Stimulated activated naive CD4-positive, alpha-beta T cell treated with Interleukin-2 at 50 U/mL for 16 hours (primary cell): Measurements from ENCODE around the gene EAF2.
"Not testable (repeated sequence)": the region's sequence is repeated elsewhere in the genome, so short reads cannot be mapped to it uniquely, and the experiment has no call there.

ENCODE experiments used
- DNase-seq: peaks from one replicate; lab custom pipeline; 2025; lab: John Stamatoyannopoulos, UW

The EAF2 gene

GRCh38 chr3:121834671-121835464 is at the start of gene EAF2, which contains the start of gene IQCB1:
TSS of gene EAF2 (plus strand) at chr3:121835209. CDS start at chr3:121835286, 77 bp downstream.
TSS of gene IQCB1 (minus strand) at chr3:121835060. CDS start at chr3:121828960, 6,100 bp downstream.
- DNase-seq, result peak; percentile 91

GRCh38 chr3:121786485-121786884 is 48.5 kb upstream of the EAF2 start:
- DNase-seq, result no peak

GRCh38 chr3:121793078-121793477 is 41.9 kb upstream of the EAF2 start:
- no peak for DNase-seq

- DNase-seq, result no peak
These were observed 40.6 kb upstream of the EAF2 start for GRCh38 chr3:121794264-121794983.

- DNase-seq, result no peak
These were observed 38.0 kb upstream of the EAF2 start for GRCh38 chr3:121796970-121797369.

- DNase-seq, result no peak
These were observed 34.1 kb upstream of the EAF2 start for GRCh38 chr3:121800906-121801305.

- no peak for DNase-seq
These were observed 31.2 kb upstream of the EAF2 start for GRCh38 chr3:121803771-121804320.

- no peak for DNase-seq
These were observed 25.8 kb upstream of the EAF2 start for GRCh38 chr3:121809249-121809648.

- DNase-seq, result no peak
These were observed 17.3 kb upstream of the EAF2 start for GRCh38 chr3:121817753-121818152.

GRCh38 chr3:121818578-121818977 is 16.4 kb upstream of the EAF2 start:
- no peak for DNase-seq

- no peak for DNase-seq
These were observed 15.8 kb upstream of the EAF2 start for GRCh38 chr3:121819236-121819635.

- no peak for DNase-seq
These were observed 13.4 kb upstream of the EAF2 start for GRCh38 chr3:121821421-121822199.

GRCh38 chr3:121822973-121823372 is 12.0 kb upstream of the EAF2 start:
- DNase-seq, result no peak

- DNase-seq, result no peak
These were observed 795 bp upstream of the EAF2 start for GRCh38 chr3:121834157-121834670.

- no peak for DNase-seq
These were observed 424 bp downstream of the EAF2 start for GRCh38 chr3:121835465-121835801.

GRCh38 chr3:121836064-121836463 is 1.1 kb downstream of the EAF2 start:
- DNase-seq, result no peak

GRCh38 chr3:121836481-121836880 is 1.5 kb downstream of the EAF2 start:
- DNase-seq, result no peak

- DNase-seq, result no peak
These were observed 5.0 kb downstream of the EAF2 start for GRCh38 chr3:121839962-121840361.

- DNase-seq, result no peak
These were observed 9.9 kb downstream of the EAF2 start for GRCh38 chr3:121844892-121845291.

GRCh38 chr3:121852256-121852655 is 17.2 kb downstream of the EAF2 start:
- no peak for DNase-seq

- DNase-seq, result no peak
These were observed 20.5 kb downstream of the EAF2 start for GRCh38 chr3:121855555-121855954.

- not testable (repeated sequence) for DNase-seq
These were observed 22.8 kb downstream of the EAF2 start for GRCh38 chr3:121857778-121858177.
